NCI-H345 (cell line): ENCODE measurements around the gene ITSN1.
"Not testable (repeated sequence)": the region's sequence is repeated elsewhere in the genome, so short reads cannot be mapped to it uniquely, and the experiment has no call there.

Experiments
- DNase-seq: peaks from one replicate; lab custom pipeline; 2025; lab: John Stamatoyannopoulos, UW

Gene ITSN1

DNA sequence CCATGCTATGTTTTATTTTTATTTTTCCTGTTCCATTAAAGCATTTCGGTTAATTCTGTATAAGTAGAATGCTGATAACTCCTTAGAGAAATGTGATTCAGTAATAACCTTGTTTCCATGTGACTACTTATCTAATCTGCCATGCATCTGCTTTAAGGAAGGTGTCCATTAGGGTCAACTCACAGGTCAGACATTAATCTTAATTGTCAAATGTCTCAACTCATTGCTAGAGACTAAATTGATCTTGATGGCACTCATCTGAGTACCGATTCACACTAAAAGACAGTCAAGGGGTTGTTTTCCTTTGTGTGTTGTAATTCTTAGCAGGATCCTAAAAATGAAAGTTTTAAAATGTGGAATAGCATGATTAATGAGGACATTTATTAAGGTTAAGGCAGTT lies 41.8 kb downstream of the ITSN1 start:
- DNase-seq: no peak

GRCh38 chr21:33684923-33685560 lies 42.7 kb downstream of the ITSN1 start:
- DNase-seq: no peak

- no peak for DNase-seq
These were observed 43.4 kb downstream of the ITSN1 start for GRCh38 chr21:33685613-33686197.

GRCh38 chr21:33686386-33686785 lies 44.1 kb downstream of the ITSN1 start:
- no peak for DNase-seq

DNA sequence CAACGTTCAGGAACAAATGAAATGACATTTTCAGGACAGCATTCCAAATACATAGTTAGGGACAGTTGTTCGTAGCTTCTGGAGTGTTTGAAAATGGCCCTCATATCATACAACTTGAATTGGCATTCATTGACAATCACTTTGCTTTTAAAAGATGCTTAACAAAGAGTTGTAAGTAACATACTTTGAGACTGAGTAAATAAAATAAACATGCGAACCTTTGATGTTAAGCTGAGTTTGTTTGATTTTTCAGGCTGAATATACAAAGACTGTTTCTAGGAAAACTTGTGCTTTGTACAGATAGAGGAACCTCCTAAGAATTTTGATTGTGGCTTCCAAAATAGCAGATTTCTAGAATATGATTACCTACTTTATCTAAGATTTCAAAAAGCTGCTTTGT lies 45.3 kb downstream of the ITSN1 start:
- no peak for DNase-seq

- no peak for DNase-seq
These were observed 46.1 kb downstream of the ITSN1 start for GRCh38 chr21:33688353-33688752.

DNA sequence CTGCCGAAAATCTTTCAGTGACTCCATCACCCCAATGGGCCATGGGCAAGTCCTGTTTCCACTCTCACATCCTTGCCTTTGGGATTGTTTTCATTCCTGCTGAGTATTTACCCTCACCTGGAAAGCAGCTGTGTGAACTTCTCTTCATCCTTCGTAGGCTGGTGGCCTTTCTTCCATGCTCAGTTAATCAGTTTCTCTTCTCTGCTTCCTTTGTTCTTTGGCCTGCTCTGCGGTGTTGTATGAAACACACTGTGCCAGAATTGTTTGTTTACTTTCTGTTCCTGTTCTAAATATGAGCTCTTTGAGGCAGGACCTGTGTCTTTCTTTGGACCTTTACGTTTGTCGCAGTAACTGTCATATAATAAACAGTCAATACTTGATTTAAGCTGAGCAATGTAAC lies 48.6 kb downstream of the ITSN1 start:
- DNase-seq: peak; percentile 31

DNA sequence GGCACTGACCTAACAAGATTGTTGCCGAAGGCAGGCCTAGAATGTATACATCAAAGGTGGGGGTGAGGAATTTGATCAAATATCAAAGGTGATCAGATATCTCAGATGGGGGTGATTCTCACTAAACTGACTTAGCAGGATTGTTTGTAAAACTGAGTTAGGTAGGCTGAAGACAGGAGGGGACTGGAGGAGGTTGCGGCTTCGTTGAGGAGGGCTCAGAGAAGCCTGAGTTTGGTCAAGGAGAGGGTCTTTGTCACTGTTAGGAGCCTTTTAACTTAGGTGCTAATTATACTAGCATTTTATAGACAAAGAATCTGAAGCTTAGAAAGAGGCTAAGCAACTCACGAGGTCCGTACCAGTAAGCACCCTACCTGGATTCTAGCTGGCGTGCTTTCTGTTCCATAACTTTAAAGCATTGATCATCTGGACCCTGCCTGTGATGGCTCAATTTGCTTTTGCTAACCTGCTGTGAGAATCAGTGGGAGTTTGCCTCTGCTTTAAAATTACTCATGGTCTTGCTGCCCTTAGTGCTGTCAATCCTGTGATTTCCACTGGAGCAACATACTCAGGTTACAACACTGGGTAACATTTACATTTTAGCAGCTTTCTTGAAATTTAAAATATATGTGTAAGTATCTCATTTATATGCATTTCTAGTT lies 49.8 kb downstream of the ITSN1 start:
- DNase-seq: peak; percentile 17

DNA sequence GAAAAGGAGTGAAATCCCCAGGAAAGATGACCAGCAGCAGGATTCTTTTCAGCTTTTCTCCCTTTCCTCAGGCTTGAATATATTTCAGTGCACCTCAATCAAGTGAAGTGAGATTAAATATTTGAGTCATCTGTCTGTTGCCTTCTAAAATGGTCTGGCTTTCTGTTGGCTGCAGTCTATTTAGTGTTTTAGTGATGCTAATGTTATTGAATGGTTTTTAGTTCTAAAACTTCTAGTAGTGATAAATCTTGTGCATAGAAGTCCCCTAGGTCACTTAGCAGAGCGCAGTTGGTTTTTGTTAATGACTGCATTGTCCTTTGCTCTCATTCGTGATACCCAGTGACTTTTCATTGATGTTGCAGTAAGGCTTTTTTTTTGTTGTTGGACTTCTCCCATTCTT lies 53.5 kb downstream of the ITSN1 start:
- no peak for DNase-seq

DNA sequence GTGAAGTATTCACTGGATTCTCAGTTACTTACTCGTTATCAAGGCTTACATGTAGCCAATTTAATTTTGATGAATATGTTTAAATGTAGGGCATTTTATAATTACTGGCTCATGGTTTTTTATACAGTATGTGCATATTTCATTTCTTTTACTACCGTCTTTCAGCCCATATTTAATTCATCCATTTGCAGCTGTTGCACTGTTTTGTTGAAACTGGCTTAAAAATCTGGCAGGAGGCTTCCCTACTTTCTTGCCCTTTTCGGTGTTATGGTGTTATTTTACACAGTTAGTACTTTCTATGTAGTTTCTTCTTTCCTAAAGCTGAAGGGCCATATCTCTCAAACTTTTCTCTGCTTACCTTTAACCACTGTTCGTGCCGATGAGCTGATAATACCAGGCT lies 54.2 kb downstream of the ITSN1 start:
- DNase-seq: no peak

DNA sequence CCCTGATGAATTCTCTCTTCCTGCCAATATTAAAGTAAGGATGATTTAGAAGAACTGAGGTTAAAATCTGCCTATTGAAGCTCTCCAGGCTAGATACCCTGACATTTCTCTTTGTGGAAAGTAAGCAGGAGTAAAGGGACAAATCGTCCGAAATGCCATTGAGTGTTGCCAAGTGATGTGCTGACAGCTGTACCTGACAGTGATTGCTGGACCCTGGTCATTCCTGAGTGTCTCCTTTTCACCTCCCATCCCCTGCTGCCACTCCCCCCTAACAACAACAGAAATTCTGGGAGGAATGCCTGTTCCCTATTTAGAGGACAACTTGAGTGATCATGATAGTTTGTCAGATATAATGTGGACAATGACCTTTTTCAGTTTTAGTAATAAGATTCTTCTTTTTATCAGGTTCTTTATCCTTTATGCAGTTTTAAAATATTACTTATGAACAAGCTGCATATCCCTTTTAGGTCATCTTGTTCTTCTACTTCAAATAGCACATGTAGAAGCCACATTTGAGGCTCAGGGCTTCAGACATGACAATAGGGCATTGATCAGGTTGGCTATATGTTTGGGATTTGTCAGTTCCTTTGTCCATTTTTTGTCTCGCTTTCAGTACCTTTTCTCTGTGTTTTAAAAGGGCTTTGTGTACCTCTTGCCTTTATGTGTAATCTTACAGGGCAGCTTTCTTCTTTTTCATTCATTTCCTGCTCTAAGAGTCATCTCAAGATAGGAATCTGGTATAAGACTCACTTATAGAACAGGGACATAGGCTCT lies 56.0 kb downstream of the ITSN1 start:
- no peak for DNase-seq

DNA sequence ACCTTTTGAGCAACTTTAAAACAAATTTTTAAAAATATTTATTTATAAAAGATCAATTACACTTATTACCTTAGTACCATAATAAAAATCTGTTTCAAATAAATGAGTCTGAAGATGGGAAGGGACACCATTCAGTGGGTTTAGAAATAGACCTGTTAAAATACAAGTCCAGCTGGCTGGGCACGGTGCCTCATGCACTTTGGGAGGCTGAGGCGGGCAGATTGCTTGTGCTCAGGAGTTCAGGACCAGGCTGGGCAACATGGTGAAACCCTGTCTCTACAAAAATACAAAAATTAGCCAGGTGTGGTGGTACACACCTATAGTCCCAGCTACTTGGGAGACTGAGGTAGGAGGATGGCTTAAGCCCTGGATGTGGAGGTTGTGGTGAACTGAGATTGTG lies 57.0 kb downstream of the ITSN1 start:
- no peak for DNase-seq

DNA sequence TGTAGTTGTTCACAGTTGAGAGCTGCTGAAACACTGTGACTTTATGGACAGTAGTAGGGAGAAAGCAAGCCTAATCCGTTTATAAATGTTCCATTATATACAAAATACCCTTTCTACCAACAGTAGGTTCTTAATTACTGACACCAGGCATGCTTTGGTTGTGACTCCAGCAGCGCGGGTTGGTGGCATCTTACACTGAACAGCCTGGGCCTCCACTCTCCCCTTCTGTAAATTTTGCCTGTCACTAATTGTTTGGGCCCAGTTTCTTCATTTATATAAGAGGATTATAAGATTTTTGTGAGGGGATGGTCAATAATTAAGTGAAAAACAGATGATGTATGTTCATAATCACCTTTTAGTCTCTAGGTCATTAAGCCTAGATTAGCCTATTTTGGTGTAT lies 58.2 kb downstream of the ITSN1 start:
- DNase-seq: no peak

DNA sequence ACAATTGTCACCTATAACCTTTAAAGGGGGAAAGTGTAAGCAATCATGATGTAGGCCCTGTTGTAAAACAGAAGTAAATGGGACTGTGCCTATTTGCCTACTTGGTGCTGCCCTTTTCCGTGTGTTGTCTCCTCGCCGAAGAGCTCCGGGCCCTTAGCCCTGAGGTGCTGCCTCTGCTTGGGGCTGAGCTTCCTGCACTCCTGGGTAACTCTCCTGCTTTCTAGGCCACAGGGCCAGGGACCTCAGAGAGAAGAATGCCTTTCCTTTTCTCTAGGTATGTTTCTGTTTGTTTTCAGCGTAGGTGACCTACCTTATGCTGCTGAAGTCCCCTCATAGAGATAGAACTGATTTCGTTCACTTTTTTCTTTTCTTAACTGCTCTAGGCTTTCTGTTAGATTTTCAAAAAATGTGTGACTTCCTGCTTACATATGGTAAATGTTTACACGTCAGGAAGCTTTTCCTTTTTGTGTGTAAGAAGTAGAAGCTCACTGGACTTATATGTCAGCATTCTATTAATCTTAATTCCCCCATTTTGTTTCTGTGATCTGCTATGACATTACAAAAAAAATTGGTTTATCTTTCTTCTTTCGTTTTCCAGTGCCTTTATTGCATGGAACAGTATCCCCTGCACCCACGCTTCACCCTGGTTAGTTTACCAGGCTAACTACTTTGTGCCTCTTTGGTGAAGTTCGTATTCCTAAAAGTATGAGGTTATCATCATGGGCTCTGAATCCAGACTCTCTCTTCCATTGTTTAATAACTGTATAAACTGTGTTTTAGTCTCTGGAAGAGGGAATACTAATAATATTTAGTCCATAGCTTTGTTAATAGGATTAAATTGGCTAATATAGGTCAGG lies 61.7 kb downstream of the ITSN1 start:
- no peak for DNase-seq

- DNase-seq: no peak
These were observed 65.5 kb downstream of the ITSN1 start for GRCh38 chr21:33707846-33708245.

GRCh38 chr21:33708874-33709273 lies 66.6 kb downstream of the ITSN1 start:
- no peak for DNase-seq

GRCh38 chr21:33712022-33712803 lies 69.9 kb downstream of the ITSN1 start:
- DNase-seq: no peak

DNA sequence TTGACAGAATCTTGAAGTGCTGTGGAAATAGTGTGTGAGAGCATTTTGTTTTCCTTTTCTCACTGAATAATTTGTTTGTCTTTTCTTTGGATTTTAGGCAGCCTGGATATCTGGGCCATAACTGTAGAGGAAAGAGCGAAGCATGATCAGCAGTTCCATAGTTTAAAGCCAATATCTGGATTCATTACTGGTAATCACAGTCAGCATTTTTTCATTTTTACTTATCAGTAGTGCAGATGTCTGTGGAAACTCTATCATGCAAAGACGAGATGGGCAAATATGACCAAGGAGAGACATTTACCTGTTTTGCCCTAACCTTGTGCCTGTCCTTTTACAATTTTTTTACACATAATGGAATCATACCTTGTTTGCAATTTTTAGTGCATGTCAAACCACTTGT lies 78.8 kb downstream of the ITSN1 start:
- no peak for DNase-seq

- DNase-seq: not testable (repeated sequence)
These were observed 86.8 kb downstream of the ITSN1 start for GRCh38 chr21:33729139-33729538.

GRCh38 chr21:33729641-33730040 lies 87.3 kb downstream of the ITSN1 start:
- DNase-seq: no peak

DNA sequence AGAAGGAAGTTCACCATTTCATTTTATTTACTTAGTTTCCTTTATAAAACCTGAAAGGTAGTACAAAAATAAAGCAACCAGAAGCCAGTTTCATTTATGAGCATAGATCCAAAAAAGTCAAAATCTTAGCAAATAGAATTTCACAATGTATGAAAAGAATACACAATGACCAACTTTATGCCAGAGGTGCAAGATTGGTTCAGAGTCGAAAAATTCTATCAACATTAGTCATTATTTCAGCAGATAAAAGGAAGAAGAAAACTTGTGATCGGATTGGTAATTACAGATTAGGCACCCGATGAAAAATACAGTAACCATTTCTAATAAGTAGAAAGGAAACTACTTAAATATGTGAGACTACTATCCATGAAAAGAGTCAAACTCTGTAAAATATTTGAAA lies 89.1 kb downstream of the ITSN1 start:
- no peak for DNase-seq
